ENCODE data around the gene DHRS9. TPM values are rescaled to one million over a fixed set of nuclear protein-coding genes. Genes with fewer than 3 reads are reported as not detected.

The DHRS9 gene
- total and polyA plus RNA-seq, 2 of the 4 experiments (the other 2 are of a cell fraction), result not detected

DNA sequence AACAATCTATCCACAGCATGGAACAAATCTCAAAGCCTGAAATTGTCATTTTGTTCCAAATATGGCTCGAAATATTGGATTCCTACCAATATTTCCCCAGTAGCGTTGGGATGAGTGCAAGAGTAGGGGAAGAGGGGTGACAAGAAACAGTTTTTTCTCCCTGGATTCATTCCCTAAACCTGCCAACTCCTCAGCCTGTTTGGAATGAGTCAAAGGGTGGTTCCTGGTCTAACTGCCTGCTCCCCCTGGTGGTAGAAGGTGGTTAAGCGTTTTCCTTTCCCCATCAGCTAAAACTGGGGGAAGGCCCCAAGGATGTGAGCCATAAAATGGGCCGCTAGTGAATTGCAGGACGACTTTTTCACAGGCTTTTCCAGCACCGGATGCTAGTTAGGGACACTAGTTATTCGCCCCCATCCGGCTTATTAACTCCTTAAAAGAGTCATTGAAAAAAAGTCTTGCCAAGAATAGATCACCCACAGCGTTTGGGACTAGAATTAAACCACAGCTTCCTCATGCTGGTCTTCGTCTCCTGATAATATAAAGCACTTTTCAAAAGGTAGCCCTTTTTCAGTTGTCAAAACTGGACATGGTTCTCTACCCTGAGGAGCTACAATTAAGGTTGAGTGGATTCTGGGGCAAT is 72.5 kb downstream of the DHRS9 start:
- in situ Hi-C loops (cut with MboI; ENCODE audit: low sequenced_read_pairs), result no loop called here
- Histone ChIP-seq H3K9me3 (ENCODE audit: control insufficient read depth, insufficient read depth, low read length) (no peaks in the 10 kb centered on the region), H2AK5ac (ENCODE audit: low read depth, low read length) (no peak overlapping the region), H3K27ac (ENCODE audit: insufficient read depth, low read length) (no peak overlapping the region), H3K36me3 (ENCODE audit: control insufficient read depth, insufficient read depth, low read length) (no peaks in the 10 kb centered on the region), H3K4me2 (ENCODE audit: low read depth, low read length) (no peak overlapping the region), H3K9ac (ENCODE audit: low read depth, low read length) (no peak overlapping the region), H3K4ac (ENCODE audit: low read depth, low read length) (no peak overlapping the region), H2AFZ (replicated peaks; ENCODE audit: low read length, poor library complexity) (no peak overlapping the region), H4K5ac (ENCODE audit: low read depth, low read length) (no peak overlapping the region), H2BK120ac (ENCODE audit: low read depth, low read length) (no peak overlapping the region), H4K8ac (ENCODE audit: low read depth in 2 of 2, low read length in 2 of 2) (no peak overlapping the region), H2BK15ac (ENCODE audit: low read depth, low read length) (no peak overlapping the region), H3K9me1 (ENCODE audit: insufficient read depth, low read length) (no peaks in the 10 kb centered on the region), H3K27me3 (ENCODE audit: control insufficient read depth, insufficient read depth, low read length) (no peaks in the 10 kb centered on the region), H3K18ac (ENCODE audit: low read depth, low read length) (no peak overlapping the region), H4K20me1 (ENCODE audit: insufficient read depth, low read length) (no peaks in the 10 kb centered on the region), H2BK20ac (ENCODE audit: low read depth, low read length) (no peak overlapping the region), H2AK9ac (replicated peaks; ENCODE audit: low read depth, low read length, poor library complexity) (no peak overlapping the region), H3K4me3 (ENCODE audit: insufficient read depth, low read depth, low read length) (no peak overlapping the region), H3K4me1 (ENCODE audit: control insufficient read depth, insufficient read depth, low read length) (no peaks in the 10 kb centered on the region), H3K79me1 (ENCODE audit: low read depth in 1 of 2, low read length in 2 of 2) (no peaks in the 10 kb centered on the region), H3K56ac (ENCODE audit: extremely low read depth, insufficient read depth, low read length) (no peak overlapping the region), H4K91ac (ENCODE audit: insufficient read depth, low read depth, low read length) (no peak overlapping the region), H3K23ac (ENCODE audit: low read depth, low read length) (no peak overlapping the region), H2BK5ac (ENCODE audit: low read depth, low read length, poor library complexity, severe bottlenecking) (no peak overlapping the region), H3K14ac (replicated peaks; ENCODE audit: low read depth, low read length) (no peak overlapping the region)
- dilution Hi-C loops (cut with HindIII; ENCODE audit: low sequenced_read_pairs, unreplicated experiment), result no loop called here
- no peak for TF ChIP-seq FOS (IDR thresholded peaks at IDR 0.05; ENCODE audit: low read depth, low read length)
- no peak for TF ChIP-seq RCOR1 (IDR thresholded peaks at IDR 0.05; ENCODE audit: insufficient replicate concordance, low read length)
- TF ChIP-seq USF2 (IDR thresholded peaks at IDR 0.05; ENCODE audit: low read depth, low read length), result no peak
- TF ChIP-seq BHLHE40 (IDR thresholded peaks at IDR 0.05; ENCODE audit: low read depth, low read length), result no peak
- peak; percentile 38 for TF ChIP-seq RAD21 (IDR thresholded peaks at IDR 0.05; ENCODE audit: low read length)
- no peak for TF ChIP-seq MAZ (IDR thresholded peaks at IDR 0.05; ENCODE audit: borderline replicate concordance, low read depth, low read length)
- no peak for TF ChIP-seq MXI1 (IDR thresholded peaks at IDR 0.05; ENCODE audit: borderline replicate concordance, low read depth, low read length)
- TF ChIP-seq POLR2A (IDR thresholded peaks at IDR 0.05; ENCODE audit: low read depth, low read length), result no peak
- no peak for TF ChIP-seq NFE2L2 (IDR thresholded peaks at IDR 0.05; ENCODE audit: low read depth, low read length)
- TF ChIP-seq CTCF (conservative IDR thresholded peaks at IDR 0.05; ENCODE audit: low read depth, low read length), result peak; percentile 75
- peak; percentile 52 for TF ChIP-seq SMC3 (IDR thresholded peaks at IDR 0.05; ENCODE audit: low read depth, low read length)
- DNase-seq, result peak; percentile 53
- ChIA-PET POLR2A (ENCODE audit: unreplicated experiment) (no interaction called here), CTCF (interaction anchor here (0.7 to 2.9 kb wide), 7 partner anchors 8 to 68 kb away, joined by 3 to 15 read pairs (median 4); no protein-coding TSS in a partner anchor)
- ATAC-seq (ENCODE audit: low read depth), result peak; percentile 88
- intact Hi-C loops (cut with micrococcal nuclease), result loop anchor here (1.0 kb wide), 1 partner anchor 33 kb away; no protein-coding TSS in a partner anchor
- no TSS peak for BruUV-seq (replicated peaks)
- no CpG with 5 or more reads among the region's 10 CpGs for WGBS, 2 experiments (ENCODE audit: extremely low coverage in 2 of 2, insufficient read length in 1 of 2)
